CD4-positive, alpha-beta memory T cell (primary cell): ENCODE data around the gene NEAT1. TPM values are rescaled to one million over a fixed set of nuclear protein-coding genes. Genes with fewer than 3 reads are reported as not detected.

Experiments
- CTCF ChIA-PET: fragments of 350-600 bp; sonication (Branson Sonifier 250); formaldehyde crosslinking; loops from one replicate; lab custom pipeline; 2021; ENCODE audit warnings: inconsistent platforms; ENCODE audit not compliant: partially characterized antibody; lab: Charles Lee
- POLR2A ChIA-PET: fragments of 350-600 bp; sonication (Branson Sonifier 250); formaldehyde crosslinking; loops from one replicate; lab custom pipeline; 2021; ENCODE audit not compliant: partially characterized antibody; lab: Charles Lee
- DNase-seq, 5 donors: peaks; one replicate each; pipeline versions ENCODE4 v3.0.0 to v3.0.0-alpha.2; 2020 to 2022; ENCODE audit warnings: mixed read lengths in 1 of 5
- H3K27ac ChIP-seq: one replicate; pipeline ENCODE4 v1.7.0; 2013; ENCODE audit warnings: low read depth, low read length
- H3K27me3 ChIP-seq: 2 replicates; pipeline ENCODE4 v1.7.0; 2013; ENCODE audit warnings: mild to moderate bottlenecking, low read length, moderate library complexity; ENCODE audit not compliant: insufficient read depth
- H3K36me3 ChIP-seq: 2 replicates; pipeline ENCODE4 v1.7.0; 2013; ENCODE audit warnings: mild to moderate bottlenecking, low read length, moderate library complexity; ENCODE audit not compliant: insufficient read depth
- H3K4me1 ChIP-seq: 2 replicates; pipeline ENCODE4 v1.7.0; 2013; ENCODE audit warnings: mild to moderate bottlenecking, low read length, moderate library complexity; ENCODE audit not compliant: insufficient read depth
- H3K4me3 ChIP-seq, 2 donors: one replicate each; pipeline ENCODE4 v1.7.0; 2013; ENCODE audit warnings: low read length in 2 of 2, mild to moderate bottlenecking in 1 of 2
- H3K9me3 ChIP-seq, 2 donors: one replicate each; pipeline ENCODE4 v1.7.0; 2013; ENCODE audit warnings: low read length in 2 of 2, control low read depth in 1 of 2; ENCODE audit not compliant: control insufficient read depth in 1 of 2
- H3K27ac Mint-ChIP-seq, 7 donors: one replicate each; pipeline ENCODE4 v1.8.0; 2020 to 2021; ENCODE audit warnings: mixed read lengths in 7 of 7, mild to moderate bottlenecking in 6 of 7, inconsistent platforms in 3 of 7, moderate library complexity in 3 of 7
- H3K27me3 Mint-ChIP-seq, 2 donors: one replicate each; pipeline ENCODE4 v1.8.0; 2020 to 2021; ENCODE audit warnings: mixed read lengths in 2 of 2
- H3K36me3 Mint-ChIP-seq, 2 donors: one replicate each; pipeline ENCODE4 v1.8.0; 2020 to 2021; ENCODE audit warnings: mixed read lengths in 2 of 2, inconsistent platforms in 1 of 2, mild to moderate bottlenecking in 1 of 2
- H3K4me1 Mint-ChIP-seq, 4 donors: one replicate each; pipeline ENCODE4 v1.8.0; 2020 to 2021; ENCODE audit warnings: mixed read lengths in 4 of 4, mild to moderate bottlenecking in 1 of 4
- H3K4me3 Mint-ChIP-seq, 8 donors: one replicate each; pipeline ENCODE4 v1.8.0; 2020 to 2021; ENCODE audit warnings: mixed read lengths in 8 of 8, mild to moderate bottlenecking in 7 of 8, moderate library complexity in 6 of 8, inconsistent platforms in 3 of 8
- H3K9me3 Mint-ChIP-seq, 8 donors: one replicate each; pipeline ENCODE4 v1.8.0; 2020 to 2021; ENCODE audit warnings: mixed read lengths in 8 of 8, mild to moderate bottlenecking in 5 of 8, inconsistent platforms in 3 of 8, moderate library complexity in 1 of 8
- intact Hi-C: fragments of 100-400 bp; cut with micrococcal nuclease; formaldehyde crosslinking; loops from one replicate; pipeline ENCODE4 v1.15.1; 2023
- polyA plus RNA-seq, 2 donors: library from polyadenylated mRNA; unstranded; fragments of 300-500 nt; fragmentation: Illumina TruSeq; gene quantifications; one replicate each; pipeline ENCODE4 v1.2.3, GENCODE V29; 2021
- total RNA-seq, 2 experiments: library from RNA; stranded (reverse); gene quantifications; one replicate each; pipeline ENCODE4 v1.2.3, GENCODE V29; 2021

NEAT1 gene
- total and polyA plus RNA-seq, 4 experiments from 2014 or later, result 2.3 to 687 (median 344) TPM

- H3K27ac Mint-ChIP-seq, result peak overlapping the region in 2 of 7 donors; percentile 30 to 35
- intact Hi-C loops, result no loop called here
- H3K27me3 Mint-ChIP-seq, result no peaks in the 10 kb centered on the region
- no peaks in the 10 kb centered on the region for H3K27me3 ChIP-seq
- H3K27ac ChIP-seq, result no peak overlapping the region
- H3K36me3 ChIP-seq, result peaks cover 6% of the 10 kb centered on the region
- H3K9me3 ChIP-seq, result no peaks in the 10 kb centered on the region
- H3K4me1 Mint-ChIP-seq, result peaks cover 3 to 30% (median 17%) of the 10 kb centered on the region in 4 donors
- H3K4me3 ChIP-seq, result no peak overlapping the region
- H3K4me1 ChIP-seq, result peaks cover 25% of the 10 kb centered on the region
- H3K36me3 Mint-ChIP-seq, result peaks cover 0 to 12% of the 10 kb centered on the region in 2 donors
- ChIA-PET CTCF (interaction anchor here (0.8 to 4.8 kb wide), 4 partner anchors 37 to 215 kb away, joined by 3 to 23 read pairs (median 4); no protein-coding TSS in a partner anchor), POLR2A (interaction anchor here (17.1 to 25.9 kb wide), 2 partner anchors 42 to 126 kb away, joined by 524 to 654 read pairs; partner anchors contain the start of genes MALAT1 and NEAT1)
- no peak overlapping the region for H3K4me3 Mint-ChIP-seq
- DNase-seq, result no peak
- H3K9me3 Mint-ChIP-seq, result no peaks in the 10 kb centered on the region
Measured at GRCh38 chr11:65378208-65378927, 44.2 kb upstream of the NEAT1 start.

- peaks cover 6% of the 10 kb centered on the region for H3K36me3 ChIP-seq
- H3K36me3 Mint-ChIP-seq, result peaks cover 0 to 12% of the 10 kb centered on the region in 2 donors
- intact Hi-C loops, result no loop called here
- H3K27ac ChIP-seq, result no peak overlapping the region
- no peak for DNase-seq
- ChIA-PET CTCF (interaction anchor here (0.8 to 6.3 kb wide), 4 partner anchors 37 to 131 kb away, joined by 3 to 75 read pairs (median 14); no protein-coding TSS in a partner anchor), POLR2A (interaction anchor here (0.7 to 25.9 kb wide), 4 partner anchors 8 to 125 kb away, joined by 3 to 654 read pairs (median 264); partner anchors contain the start of genes MALAT1 and NEAT1)
- H3K9me3 ChIP-seq, result no peaks in the 10 kb centered on the region
- H3K27me3 ChIP-seq, result no peaks in the 10 kb centered on the region
- peaks cover 32% of the 10 kb centered on the region for H3K4me1 ChIP-seq
- H3K27me3 Mint-ChIP-seq, result no peaks in the 10 kb centered on the region
- H3K4me1 Mint-ChIP-seq, result peaks cover 8 to 38% (median 23%) of the 10 kb centered on the region in 4 donors
- no peak overlapping the region for H3K4me3 ChIP-seq
- peak overlapping the region in 2 of 8 donors; percentile 17 to 35 for H3K4me3 Mint-ChIP-seq
- no peaks in the 10 kb centered on the region for H3K9me3 Mint-ChIP-seq
- peak overlapping the region in 1 of 7 donors; percentile 35 for H3K27ac Mint-ChIP-seq
Measured at GRCh38 chr11:65378928-65379638, 43.5 kb upstream of the NEAT1 start.

- Mint-ChIP-seq H3K4me3 (peak overlapping the region in 3 of 8 donors; percentile 29 to 50 (median 39)), H3K36me3 (peaks cover 0 to 12% of the 10 kb centered on the region in 2 donors), H3K4me1 (peaks cover 16 to 46% (median 31%) of the 10 kb centered on the region in 4 donors), H3K27ac (peak overlapping the region in 4 of 7 donors; percentile 68 to 96 (median 76)), H3K27me3 (no peaks in the 10 kb centered on the region), H3K9me3 (peaks cover 0 to under 1% (median 0%) of the 10 kb centered on the region in 8 donors)
- no peak for DNase-seq
- ChIA-PET CTCF (interaction anchor here (0.8 to 6.3 kb wide), 5 partner anchors 10 to 129 kb away, joined by 3 to 75 read pairs (median 14); no protein-coding TSS in a partner anchor), POLR2A (interaction anchor here (1.5 to 25.9 kb wide), 3 partner anchors 9 to 125 kb away, joined by 3 to 654 read pairs (median 524); partner anchors contain the start of genes MALAT1 and NEAT1)
- no peaks in the 10 kb centered on the region for H3K9me3 ChIP-seq
- H3K27me3 ChIP-seq, result no peaks in the 10 kb centered on the region
- intact Hi-C loops, result no loop called here
- H3K27ac ChIP-seq, result no peak overlapping the region
- H3K36me3 ChIP-seq, result peaks cover 6% of the 10 kb centered on the region
- no peak overlapping the region for H3K4me3 ChIP-seq
- peaks cover 40% of the 10 kb centered on the region for H3K4me1 ChIP-seq
Measured at GRCh38 chr11:65379698-65380459, 42.7 kb upstream of the NEAT1 start.

- H3K27ac ChIP-seq, result no peak overlapping the region
- ChIA-PET POLR2A (interaction anchor here (0.6 to 25.9 kb wide), 7 partner anchors 10 to 1403 kb away, joined by 3 to 654 read pairs (median 5); partner anchors contain the start of genes MALAT1, NEAT1 and SCYL1), CTCF (interaction anchor here (0.8 to 6.3 kb wide), 13 partner anchors 10 to 160 kb away, joined by 3 to 75 read pairs (median 4); no protein-coding TSS in a partner anchor)
- H3K27ac Mint-ChIP-seq, result peak overlapping the region in 5 of 7 donors; percentile 65 to 100 (median 96)
- peaks cover 6% of the 10 kb centered on the region for H3K36me3 ChIP-seq
- H3K4me1 Mint-ChIP-seq, result peaks cover 22 to 53% (median 36%) of the 10 kb centered on the region in 4 donors
- H3K27me3 ChIP-seq, result no peaks in the 10 kb centered on the region
- H3K36me3 Mint-ChIP-seq, result peaks cover 0 to 12% of the 10 kb centered on the region in 2 donors
- H3K9me3 Mint-ChIP-seq, result peaks cover 0 to 1% (median 0%) of the 10 kb centered on the region in 8 donors
- DNase-seq, result no peak
- H3K4me3 Mint-ChIP-seq, result peak overlapping the region in 5 of 8 donors; percentile 10 to 87 (median 41)
- intact Hi-C loops, result no loop called here
- H3K9me3 ChIP-seq, result no peaks in the 10 kb centered on the region
- H3K27me3 Mint-ChIP-seq, result no peaks in the 10 kb centered on the region
- no peak overlapping the region for H3K4me3 ChIP-seq
- peaks cover 47% of the 10 kb centered on the region for H3K4me1 ChIP-seq
Measured at GRCh38 chr11:65380460-65381119, 42.0 kb upstream of the NEAT1 start.

GRCh38 chr11:65381716-65382032 is 40.9 kb upstream of the NEAT1 start:
- Histone ChIP-seq H3K9me3 (no peaks in the 10 kb centered on the region), H3K4me1 (peaks cover 54% of the 10 kb centered on the region), H3K27ac (peak overlapping the region; percentile 94), H3K4me3 (peak overlapping the region; percentile 67 to 76), H3K36me3 (peaks cover 6% of the 10 kb centered on the region), H3K27me3 (no peaks in the 10 kb centered on the region)
- H3K36me3 Mint-ChIP-seq, result peaks cover 0 to 12% of the 10 kb centered on the region in 2 donors
- H3K27ac Mint-ChIP-seq, result peak overlapping the region; percentile 96 to 100 (median 99)
- ChIA-PET POLR2A (interaction anchor here (0.7 to 25.9 kb wide), 15 partner anchors 9 to 478 kb away, joined by 3 to 654 read pairs (median 4); partner anchors contain the start of genes FAM89B, MALAT1, NEAT1 and SCYL1), CTCF (interaction anchor here (0.6 to 6.3 kb wide), 16 partner anchors 11 to 271 kb away, joined by 3 to 75 read pairs (median 4); no protein-coding TSS in a partner anchor)
- H3K4me1 Mint-ChIP-seq, result peaks cover 22 to 60% (median 42%) of the 10 kb centered on the region in 4 donors
- intact Hi-C loops, result loop anchor here (1.0 to 2.0 kb wide), 6 partner anchors 15 to 234 kb away; partner anchors contain the start of gene PCNX3
- H3K4me3 Mint-ChIP-seq, result peak overlapping the region; percentile 85 to 95 (median 91)
- H3K9me3 Mint-ChIP-seq, result peaks cover 0 to 1% (median 0%) of the 10 kb centered on the region in 8 donors
- no peak for DNase-seq
- no peaks in the 10 kb centered on the region for H3K27me3 Mint-ChIP-seq
